Measurements from ENCODE around the gene ATP6V0A1. TPM values are rescaled to one million over a fixed set of nuclear protein-coding genes. Genes with fewer than 3 reads are reported as not detected.

ATP6V0A1 gene
- total RNA-seq, 1 experiment from 2014 or later = 55.2 TPM

- TF ChIP-seq, protein P1, sequence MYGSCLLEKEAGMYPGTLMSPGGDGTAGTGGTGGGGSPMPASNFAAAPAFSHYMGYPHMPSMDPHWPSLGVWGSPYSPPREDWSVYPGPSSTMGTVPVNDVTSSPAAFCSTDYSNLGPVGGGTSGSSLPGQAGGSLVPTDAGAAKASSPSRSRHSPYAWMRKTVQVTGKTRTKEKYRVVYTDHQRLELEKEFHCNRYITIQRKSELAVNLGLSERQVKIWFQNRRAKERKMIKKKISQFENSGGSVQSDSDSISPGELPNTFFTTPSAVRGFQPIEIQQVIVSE (CRISPR knock-in tag; IDR thresholded peaks at IDR 0.05; ENCODE audit: borderline replicate concordance) = no peak
- TF ChIP-seq, protein P2, sequence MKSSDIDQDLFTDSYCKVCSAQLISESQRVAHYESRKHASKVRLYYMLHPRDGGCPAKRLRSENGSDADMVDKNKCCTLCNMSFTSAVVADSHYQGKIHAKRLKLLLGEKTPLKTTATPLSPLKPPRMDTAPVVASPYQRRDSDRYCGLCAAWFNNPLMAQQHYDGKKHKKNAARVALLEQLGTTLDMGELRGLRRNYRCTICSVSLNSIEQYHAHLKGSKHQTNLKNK (CRISPR knock-in tag; IDR thresholded peaks at IDR 0.05) = no peak
- TF ChIP-seq ZNF232 (CRISPR knock-in tag; IDR thresholded peaks at IDR 0.05) = no peak
- TF ChIP-seq HMGA2 (CRISPR knock-in tag; IDR thresholded peaks at IDR 0.05) = no peak
- TF ChIP-seq ZNF219 (CRISPR knock-in tag; IDR thresholded peaks at IDR 0.05; ENCODE audit: borderline replicate concordance) = no peak
These were observed 5.3 kb downstream of the ATP6V0A1 start (continued) for GRCh38 chr17:42463976-42464400.

GRCh38 chr17:42467889-42468288 is 9.2 kb downstream of the ATP6V0A1 start:
- no peak overlapping the region for H3K4me3 Mint-ChIP-seq
- CTCF ChIA-PET = interaction anchor here (1.6 kb wide), 1 partner anchor 50 kb away, joined by 6 read pairs; no protein-coding TSS in a partner anchor
- peaks cover 53% of the 10 kb centered on the region for H3K36me3 Mint-ChIP-seq
- no peaks in the 10 kb centered on the region for H3K4me1 Mint-ChIP-seq
- no peaks in the 10 kb centered on the region for H3K9me3 Mint-ChIP-seq
- TF ChIP-seq, protein P1 (CRISPR knock-in tag; IDR thresholded peaks at IDR 0.05; ENCODE audit: borderline replicate concordance) = no peak
- TF ChIP-seq ZNF138 (CRISPR knock-in tag; conservative IDR thresholded peaks at IDR 0.05) (no peak), JUN (CRISPR knock-in tag; IDR thresholded peaks at IDR 0.05) (no peak), GTF2I (CRISPR knock-in tag; conservative IDR thresholded peaks at IDR 0.05) (no peak), FOXJ3 (CRISPR knock-in tag; IDR thresholded peaks at IDR 0.05; ENCODE audit: borderline replicate concordance) (no peak), MYBL2 (CRISPR knock-in tag; IDR thresholded peaks at IDR 0.05) (no peak), AFF4 (CRISPR knock-in tag; IDR thresholded peaks at IDR 0.05; ENCODE audit: borderline replicate concordance) (no peak), ELF4 (CRISPR knock-in tag; IDR thresholded peaks at IDR 0.05; ENCODE audit: low read depth) (no peak), ZBTB43 (CRISPR knock-in tag; IDR thresholded peaks at IDR 0.05) (no peak), NFATC4 (CRISPR knock-in tag; IDR thresholded peaks at IDR 0.05) (no peak), ZNF232 (CRISPR knock-in tag; IDR thresholded peaks at IDR 0.05) (no peak), RORB (CRISPR knock-in tag; IDR thresholded peaks at IDR 0.05) (no peak)
- TF ChIP-seq, protein P3, sequence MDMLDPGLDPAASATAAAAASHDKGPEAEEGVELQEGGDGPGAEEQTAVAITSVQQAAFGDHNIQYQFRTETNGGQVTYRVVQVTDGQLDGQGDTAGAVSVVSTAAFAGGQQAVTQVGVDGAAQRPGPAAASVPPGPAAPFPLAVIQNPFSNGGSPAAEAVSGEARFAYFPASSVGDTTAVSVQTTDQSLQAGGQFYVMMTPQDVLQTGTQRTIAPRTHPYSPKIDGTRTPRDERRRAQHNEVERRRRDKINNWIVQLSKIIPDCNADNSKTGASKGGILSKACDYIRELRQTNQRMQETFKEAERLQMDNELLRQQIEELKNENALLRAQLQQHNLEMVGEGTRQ (CRISPR knock-in tag; IDR thresholded peaks at IDR 0.05) = no peak
- TF ChIP-seq, protein P4, sequence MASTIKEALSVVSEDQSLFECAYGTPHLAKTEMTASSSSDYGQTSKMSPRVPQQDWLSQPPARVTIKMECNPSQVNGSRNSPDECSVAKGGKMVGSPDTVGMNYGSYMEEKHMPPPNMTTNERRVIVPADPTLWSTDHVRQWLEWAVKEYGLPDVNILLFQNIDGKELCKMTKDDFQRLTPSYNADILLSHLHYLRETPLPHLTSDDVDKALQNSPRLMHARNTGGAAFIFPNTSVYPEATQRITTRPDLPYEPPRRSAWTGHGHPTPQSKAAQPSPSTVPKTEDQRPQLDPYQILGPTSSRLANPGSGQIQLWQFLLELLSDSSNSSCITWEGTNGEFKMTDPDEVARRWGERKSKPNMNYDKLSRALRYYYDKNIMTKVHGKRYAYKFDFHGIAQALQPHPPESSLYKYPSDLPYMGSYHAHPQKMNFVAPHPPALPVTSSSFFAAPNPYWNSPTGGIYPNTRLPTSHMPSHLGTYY (CRISPR knock-in tag; IDR thresholded peaks at IDR 0.05) = no peak
- TF ChIP-seq, protein P2 (CRISPR knock-in tag; IDR thresholded peaks at IDR 0.05) = no peak
- H3K27ac Mint-ChIP-seq = no peak overlapping the region
- no peak for ATAC-seq
- no peaks in the 10 kb centered on the region for H3K27me3 Mint-ChIP-seq (ENCODE audit: low read depth)
- no peak for DNase-seq (ENCODE audit: low spot score)
- POLR2A ChIA-PET = no interaction called here
